K562 (cell line): ENCODE measurements around the gene LY6G6F. TPM values are rescaled to one million over a fixed set of nuclear protein-coding genes. Genes with fewer than 3 reads are reported as not detected.

Source experiments
- DIDO1 ChIP-seq: fragments of 450-650 bp; IDR thresholded peaks from 2 replicates; pipeline ENCODE4 v1.6.1; 2016; ENCODE audit warnings: low read depth, missing biosample characterization, missing genetic modification characterization
- DPF2 ChIP-seq: fragments of 450-650 bp; IDR thresholded peaks from 2 replicates; pipeline ENCODE4 v1.6.1; 2016
- FOXP1 ChIP-seq: sonication (generic); formaldehyde crosslinking; IDR thresholded peaks from 2 replicates; pipeline ENCODE4 v1.8.0; 2022; ENCODE audit warnings: mild to moderate bottlenecking, missing genetic modification reagents
- GABPB2 ChIP-seq: fragments of 250-450 bp; sonication (Bioruptor Pico); conservative IDR thresholded peaks from 2 replicates; pipeline ENCODE4 v1.5.1; 2021; ENCODE audit warnings: mild to moderate bottlenecking
- HLTF ChIP-seq: fragments of 450-650 bp; IDR thresholded peaks from 2 replicates; pipeline ENCODE4 v1.6.1; 2016
- JUN ChIP-seq, 2 experiments: sonication (generic) in 1 of 2; formaldehyde crosslinking in 1 of 2; IDR thresholded peaks; 2 replicates each; pipeline versions ENCODE4 v1.6.1 to v1.8.0; 2012 to 2022; ENCODE audit warnings: borderline replicate concordance in 2 of 2, mild to moderate bottlenecking in 2 of 2, improper control_type of control experiment in 1 of 2, low read depth in 1 of 2, low read length in 1 of 2, missing genetic modification reagents in 1 of 2
- KLF6 ChIP-seq: fragments of 250-450 bp; sonication (Bioruptor Pico); IDR thresholded peaks from 2 replicates; pipeline ENCODE4 v1.4.0; 2020; ENCODE audit warnings: mild to moderate bottlenecking, moderate library complexity, borderline replicate concordance
- MTA1 ChIP-seq: fragments of 450-650 bp; IDR thresholded peaks from 2 replicates; pipeline ENCODE4 v1.6.1; 2017; ENCODE audit warnings: borderline replicate concordance
- MTA3 ChIP-seq: fragments of 450-650 bp; formaldehyde crosslinking; IDR thresholded peaks from 2 replicates; pipeline ENCODE4 v1.6.1; 2017; ENCODE audit warnings: mild to moderate bottlenecking, borderline replicate concordance
- SAP30 ChIP-seq: fragments of 200-600 bp; sonication (generic); IDR thresholded peaks from 2 replicates; pipeline ENCODE4 v1.6.1; 2012; ENCODE audit warnings: borderline replicate concordance, low read depth, mild to moderate bottlenecking, moderate library complexity, low read length, control low read depth, inconsistent platforms; ENCODE audit not compliant: insufficient read depth, poor library complexity, severe bottlenecking
- SLC30A9 ChIP-seq: fragments of 250-450 bp; sonication (Bioruptor Pico); IDR thresholded peaks from 2 replicates; pipeline ENCODE4 v1.8.0; 2022; ENCODE audit warnings: mild to moderate bottlenecking, moderate library complexity
- SRSF3 ChIP-seq: fragments of 200-400 bp; formaldehyde crosslinking; IDR thresholded peaks from 2 replicates; pipeline ENCODE4 v1.6.1; 2016; ENCODE audit warnings: mild to moderate bottlenecking, low read length, moderate library complexity; ENCODE audit not compliant: insufficient read depth
- TEAD4 ChIP-seq, 2 experiments: sonication (generic) in 1 of 2; formaldehyde crosslinking in 1 of 2; IDR thresholded peaks; 2 replicates each; pipeline versions ENCODE4 v1.6.1 to v1.8.0; 2012 to 2022; ENCODE audit warnings: borderline replicate concordance in 1 of 2, inconsistent platforms in 1 of 2, low read length in 1 of 2, mild to moderate bottlenecking in 1 of 2, missing genetic modification reagents in 1 of 2
- TOE1 ChIP-seq, 2 experiments: fragments of 450-650 bp in 1 of 2; sonication (generic) in 1 of 2; formaldehyde crosslinking in 1 of 2; IDR thresholded peaks; 2 replicates each; pipeline versions ENCODE4 v1.7.1 to v1.8.0; 2016 to 2022; ENCODE audit warnings: borderline replicate concordance in 2 of 2, mild to moderate bottlenecking in 2 of 2, antibody characterized with exemption in 1 of 2, inconsistent platforms in 1 of 2, low read depth in 1 of 2, missing genetic modification reagents in 1 of 2, moderate library complexity in 1 of 2
- ZFP1 ChIP-seq: fragments of 450-650 bp; formaldehyde crosslinking; IDR thresholded peaks from 2 replicates; pipeline ENCODE4 v1.4.0; 2020; ENCODE audit warnings: mild to moderate bottlenecking, mixed read lengths
- ZKSCAN1 ChIP-seq: fragments of 150-350 bp; IDR thresholded peaks from 2 replicates; pipeline ENCODE4 v1.6.1; 2016; ENCODE audit warnings: low read depth, low read length
- ZNF121 ChIP-seq: sonication (generic); formaldehyde crosslinking; conservative IDR thresholded peaks from 2 replicates; pipeline ENCODE4 v1.8.0; 2022; ENCODE audit warnings: missing genetic modification reagents
- ZNF212 ChIP-seq: fragments of 450-650 bp; formaldehyde crosslinking; IDR thresholded peaks from 2 replicates; pipeline ENCODE4 v1.4.0; 2020; ENCODE audit warnings: mild to moderate bottlenecking
- ZNF217 ChIP-seq: sonication (generic); formaldehyde crosslinking; IDR thresholded peaks from 2 replicates; pipeline ENCODE4 v1.8.0; 2022; ENCODE audit warnings: mild to moderate bottlenecking, missing genetic modification reagents
- ZNF436 ChIP-seq: fragments of 250-450, 450-650 bp; sonication (Bioruptor Pico); formaldehyde crosslinking; IDR thresholded peaks from 2 replicates; pipeline ENCODE4 v1.7.0; 2020; ENCODE audit warnings: mild to moderate bottlenecking
- ZNF668 ChIP-seq: fragments of 250-450 bp; sonication (Bioruptor Pico); IDR thresholded peaks from 2 replicates; pipeline ENCODE4 v1.8.0; 2022; ENCODE audit warnings: mild to moderate bottlenecking, inconsistent platforms
- ZNF75A ChIP-seq: fragments of 450-650 bp; formaldehyde crosslinking; IDR thresholded peaks from 2 replicates; pipeline ENCODE4 v1.4.0; 2020; ENCODE audit warnings: mild to moderate bottlenecking
- ZNF830 ChIP-seq: fragments of 250-450 bp; sonication (Bioruptor Pico); IDR thresholded peaks from 2 replicates; pipeline ENCODE4 v1.5.0; 2021; ENCODE audit warnings: mild to moderate bottlenecking
- polyA plus RNA-seq, 8 experiments: library from polyadenylated mRNA; depleted of rRNA in 4 of 8; stranded (reverse) in 5 of 8; unstranded in 3 of 8; fragments of >200 nt; fragmentation: Nextera tagmentation in 2 of 8; fragmentation: Illumina TruSeq in 1 of 8; extraction: Ambion mirVana in 2 of 8; extraction: Trizol in 1 of 8; gene quantifications; 2 replicates each; pipeline versions ENCODE4 v1.2.1 to v1.2.3, GENCODE V29; 2011 to 2014; ENCODE audit warnings: inconsistent platforms in 1 of 8, missing spikeins in 1 of 8
- total RNA-seq, 7 experiments: library from RNA; depleted of rRNA in 6 of 7; stranded (reverse); fragments of >200 nt in 6 of 7; fragmentation: Illumina TruSeq in 2 of 7; extraction: Trizol in 2 of 7; gene quantifications; 2 replicates each; pipeline versions ENCODE4 v1.2.1 to v1.2.3, GENCODE V29; 2011 to 2021; ENCODE audit warnings: low replicate concordance in 1 of 7
- TF ChIP-seq, protein P1 (sequence below): fragments of 450-650 bp; IDR thresholded peaks from 2 replicates; pipeline ENCODE4 v1.6.1; 2016; ENCODE audit warnings: borderline replicate concordance
- TF ChIP-seq, protein P2 (sequence below): fragments of 250-450 bp; sonication (Bioruptor Pico); IDR thresholded peaks from 2 replicates; pipeline ENCODE4 v1.4.0; 2020; ENCODE audit warnings: mild to moderate bottlenecking, moderate library complexity
- TF ChIP-seq, protein P3 (sequence below): sonication (generic); formaldehyde crosslinking; IDR thresholded peaks from 2 replicates; pipeline ENCODE4 v1.9.0; 2022; ENCODE audit warnings: mild to moderate bottlenecking, missing genetic modification reagents

LY6G6F gene
- total and polyA plus RNA-seq, 9 of the 15 experiments (the other 6 are each of a cell fraction or from before 2014, with no cell fraction given), result 0.14 to 0.50 (median 0.28) TPM; not detected in 2

DNA sequence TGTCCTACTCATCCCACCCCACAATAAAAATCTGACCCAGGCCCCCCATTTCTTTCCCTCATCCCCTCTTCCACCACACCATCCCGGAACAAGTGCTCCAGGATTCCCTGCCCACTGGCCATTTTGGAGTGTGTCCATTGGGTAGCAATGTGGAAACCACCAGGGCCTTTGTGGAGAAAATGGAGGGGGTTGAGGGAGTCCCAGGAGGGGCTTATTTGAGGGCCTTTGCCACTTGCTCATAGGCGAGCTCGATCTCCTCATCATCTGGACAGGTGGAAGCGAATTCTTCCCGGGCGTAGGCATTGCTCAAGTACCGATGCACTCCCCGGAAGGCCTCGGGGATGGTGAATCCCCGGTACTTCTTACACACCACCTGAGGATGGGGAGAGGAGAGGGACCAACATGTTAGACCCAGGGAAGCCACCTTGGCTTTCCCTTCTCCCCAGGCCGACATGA lies 24.0 kb downstream of the LY6G6F start (continued):
- TF ChIP-seq, protein P1, sequence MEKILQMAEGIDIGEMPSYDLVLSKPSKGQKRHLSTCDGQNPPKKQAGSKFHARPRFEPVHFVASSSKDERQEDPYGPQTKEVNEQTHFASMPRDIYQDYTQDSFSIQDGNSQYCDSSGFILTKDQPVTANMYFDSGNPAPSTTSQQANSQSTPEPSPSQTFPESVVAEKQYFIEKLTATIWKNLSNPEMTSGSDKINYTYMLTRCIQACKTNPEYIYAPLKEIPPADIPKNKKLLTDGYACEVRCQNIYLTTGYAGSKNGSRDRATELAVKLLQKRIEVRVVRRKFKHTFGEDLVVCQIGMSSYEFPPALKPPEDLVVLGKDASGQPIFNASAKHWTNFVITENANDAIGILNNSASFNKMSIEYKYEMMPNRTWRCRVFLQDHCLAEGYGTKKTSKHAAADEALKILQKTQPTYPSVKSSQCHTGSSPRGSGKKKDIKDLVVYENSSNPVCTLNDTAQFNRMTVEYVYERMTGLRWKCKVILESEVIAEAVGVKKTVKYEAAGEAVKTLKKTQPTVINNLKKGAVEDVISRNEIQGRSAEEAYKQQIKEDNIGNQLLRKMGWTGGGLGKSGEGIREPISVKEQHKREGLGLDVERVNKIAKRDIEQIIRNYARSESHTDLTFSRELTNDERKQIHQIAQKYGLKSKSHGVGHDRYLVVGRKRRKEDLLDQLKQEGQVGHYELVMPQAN, result no peak
- TF ChIP-seq SAP30 (no peak), JUN (IDR thresholded peaks at IDR 0.05; ENCODE audit: borderline replicate concordance, low read depth, low read length) (no peak), JUN (CRISPR knock-in tag; IDR thresholded peaks at IDR 0.05; ENCODE audit: borderline replicate concordance) (0 out of 2 replicates have a peak, but pooled peaks have one; percentile 45), HLTF (no peak), SLC30A9 (CRISPR knock-in tag) (no peak), GABPB2 (CRISPR knock-in tag) (no peak), ZNF121 (no peak), MTA3 (no peak), ZFP1 (CRISPR knock-in tag) (no peak; the same call in 1 of the 2 replicates), ZNF212 (no peak), TEAD4 (IDR thresholded peaks at IDR 0.05; ENCODE audit: low read length) (no peak), TEAD4 (CRISPR knock-in tag; IDR thresholded peaks at IDR 0.05; ENCODE audit: borderline replicate concordance) (no peak), ZNF217 (CRISPR knock-in tag) (no peak), SRSF3 (0 out of 2 replicates have a peak, but pooled peaks have one; percentile 41), DIDO1 (tag) (no peak), ZNF668 (CRISPR knock-in tag) (no peak), ZNF830 (no peak), MTA1 (0 out of 2 replicates have a peak, but pooled peaks have one; percentile 51), ZNF75A (CRISPR knock-in tag) (no peak), FOXP1 (CRISPR knock-in tag) (0 out of 2 replicates have a peak, but pooled peaks have one; percentile 13), DPF2 (no peak), TOE1 (IDR thresholded peaks at IDR 0.05; ENCODE audit: borderline replicate concordance) (no peak), TOE1 (CRISPR knock-in tag; IDR thresholded peaks at IDR 0.05; ENCODE audit: borderline replicate concordance, low read depth) (no peak), ZKSCAN1 (no peak), ZNF436 (CRISPR knock-in tag) (no peak), KLF6 (no peak)
- TF ChIP-seq, protein P2, sequence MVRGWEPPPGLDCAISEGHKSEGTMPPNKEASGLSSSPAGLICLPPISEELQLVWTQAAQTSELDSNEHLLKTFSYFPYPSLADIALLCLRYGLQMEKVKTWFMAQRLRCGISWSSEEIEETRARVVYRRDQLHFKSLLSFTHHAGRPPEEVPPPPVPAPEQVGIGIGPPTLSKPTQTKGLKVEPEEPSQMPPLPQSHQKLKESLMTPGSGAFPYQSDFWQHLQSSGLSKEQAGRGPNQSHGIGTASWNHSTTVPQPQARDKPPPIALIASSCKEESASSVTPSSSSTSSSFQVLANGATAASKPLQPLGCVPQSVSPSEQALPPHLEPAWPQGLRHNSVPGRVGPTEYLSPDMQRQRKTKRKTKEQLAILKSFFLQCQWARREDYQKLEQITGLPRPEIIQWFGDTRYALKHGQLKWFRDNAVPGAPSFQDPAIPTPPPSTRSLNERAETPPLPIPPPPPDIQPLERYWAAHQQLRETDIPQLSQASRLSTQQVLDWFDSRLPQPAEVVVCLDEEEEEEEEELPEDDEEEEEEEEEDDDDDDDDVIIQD (CRISPR knock-in tag), result no peak
- TF ChIP-seq, protein P3, sequence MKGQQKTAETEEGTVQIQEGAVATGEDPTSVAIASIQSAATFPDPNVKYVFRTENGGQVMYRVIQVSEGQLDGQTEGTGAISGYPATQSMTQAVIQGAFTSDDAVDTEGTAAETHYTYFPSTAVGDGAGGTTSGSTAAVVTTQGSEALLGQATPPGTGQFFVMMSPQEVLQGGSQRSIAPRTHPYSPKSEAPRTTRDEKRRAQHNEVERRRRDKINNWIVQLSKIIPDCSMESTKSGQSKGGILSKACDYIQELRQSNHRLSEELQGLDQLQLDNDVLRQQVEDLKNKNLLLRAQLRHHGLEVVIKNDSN, result no peak
